ENCODE results near the gene AHNAK. TPM values are rescaled to one million over a fixed set of nuclear protein-coding genes. Genes with fewer than 3 reads are reported as not detected.

Gene AHNAK
- total and polyA plus RNA-seq, 2 of the 8 experiments (the other 6 are each of a cell fraction or from before 2014, with no cell fraction given), result 2.0 to 5.8 TPM

DNA sequence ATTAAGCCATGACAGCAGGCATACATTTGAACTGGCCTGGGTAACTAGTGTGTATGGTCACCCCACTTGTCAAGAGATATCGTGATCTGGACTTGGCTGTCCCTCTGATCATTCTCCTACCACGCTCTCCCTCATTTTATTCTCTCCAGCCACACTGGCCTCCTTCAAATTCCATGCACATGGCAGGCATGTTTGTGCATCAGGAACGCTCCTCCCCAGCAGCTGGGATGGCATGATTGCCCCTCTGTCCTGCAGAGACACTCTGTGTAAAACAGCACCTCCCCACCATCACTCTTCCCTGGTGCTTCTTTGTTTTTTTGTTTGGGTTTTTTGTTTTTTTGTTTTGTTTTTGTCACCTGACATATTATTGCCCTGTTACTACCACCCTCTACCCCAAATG is 159.2 kb downstream of the AHNAK start:
- H3K9me3 ChIP-seq (ENCODE audit: insufficient read depth in 2 of 2, low read depth in 1 of 2, low read length in 1 of 2), result no peaks in the 10 kb centered on the region
- FAIRE-seq, result no peak
- H3K56ac ChIP-seq (replicated peaks; ENCODE audit: insufficient read length, low read depth, low read length), result no peak overlapping the region
- no peak overlapping the region for H4K91ac ChIP-seq (replicated peaks; ENCODE audit: insufficient read length, low read length)
- no peak overlapping the region for H3K4me2 ChIP-seq (ENCODE audit: insufficient read depth in 1 of 2, low read depth in 2 of 2, low read length in 2 of 2)
- H2AFZ ChIP-seq (ENCODE audit: low read length), result no peak overlapping the region
- H3K79me2 ChIP-seq (ENCODE audit: control insufficient read depth in 1 of 2, insufficient read depth in 2 of 2, low read length in 2 of 2), result no peaks in the 10 kb centered on the region
- no peak overlapping the region for H2BK5ac ChIP-seq (ENCODE audit: low read depth, low read length)
- no peaks in the 10 kb centered on the region for H3K27me3 ChIP-seq (replicated peaks in 1 of 4; ENCODE audit: control insufficient read depth in 3 of 4, extremely low read depth in 1 of 4, insufficient read depth in 3 of 4, low read length in 3 of 4)
- DNase-seq (ENCODE audit: low read depth in 1 of 2, low spot score in 2 of 2), result no peak
- no peak overlapping the region for H3K14ac ChIP-seq (ENCODE audit: insufficient read length)
- no peak overlapping the region for H2BK12ac ChIP-seq (ENCODE audit: low read depth, low read length)
- H4K5ac ChIP-seq (ENCODE audit: insufficient read length, low read depth, low read length), result no peak overlapping the region
- H2AK5ac ChIP-seq (ENCODE audit: low read depth, low read length), result no peak overlapping the region
- H2BK120ac ChIP-seq (replicated peaks; ENCODE audit: low read depth, low read length), result no peak overlapping the region
- H3K4ac ChIP-seq (replicated peaks; ENCODE audit: insufficient read length, low read depth, low read length), result no peak overlapping the region
- no peak overlapping the region for H3K9ac ChIP-seq (replicated peaks in 1 of 4; ENCODE audit: extremely low read depth in 1 of 4, low read depth in 3 of 4, low read length in 3 of 4)
- H3K27ac ChIP-seq (ENCODE audit: low read depth, low read length), result no peak overlapping the region
- H3K4me3 ChIP-seq (ENCODE audit: extremely low read depth in 1 of 4, insufficient read depth in 2 of 4, low read depth in 3 of 4, low read length in 4 of 4), result no peak overlapping the region
- CTCF ChIA-PET (ENCODE audit: partially characterized antibody), result interaction anchor here (0.6 to 1.3 kb wide), 5 partner anchors 15 to 650 kb away, joined by 3 to 5 read pairs (median 3); no protein-coding TSS in a partner anchor
- no peak overlapping the region for H2BK15ac ChIP-seq (ENCODE audit: low read length)
- H2BK20ac ChIP-seq (ENCODE audit: low read length), result no peak overlapping the region
- H3K23me2 ChIP-seq (ENCODE audit: low read depth, low read length), result no peaks in the 10 kb centered on the region
- POLR2A ChIA-PET (ENCODE audit: partially characterized antibody), result no interaction called here
- WGBS, 2 experiments (ENCODE audit: extremely low coverage in 1 of 2, insufficient coverage in 1 of 2, insufficient read length in 1 of 2, insufficient replicate concordance in 2 of 2, low coverage in 1 of 2, low lambda C conversion rate in 2 of 2, missing lambda C conversion rate in 1 of 2), result 90% methylated on average over 3 of the region's 3 CpGs; no CpG with 5 or more reads in 1 of the 2 experiments
- no peaks in the 10 kb centered on the region for H4K20me1 ChIP-seq (replicated peaks in 1 of 2; ENCODE audit: control insufficient read depth in 1 of 2, insufficient read depth in 2 of 2, low read length in 2 of 2)
- H3K18ac ChIP-seq (ENCODE audit: extremely low read depth, low read length), result no peak overlapping the region
- H3K36me3 ChIP-seq (ENCODE audit: control insufficient read depth in 2 of 4, insufficient read depth in 4 of 4, low read length in 3 of 4), result no peaks in the 10 kb centered on the region
- H3K4me1 ChIP-seq (replicated peaks in 1 of 4; ENCODE audit: control insufficient read depth in 3 of 4, insufficient read depth in 4 of 4, low read length in 3 of 4), result no peaks in the 10 kb centered on the region
- H4K8ac ChIP-seq (ENCODE audit: extremely low read depth, insufficient read depth, low read length), result no peak overlapping the region
- H3K79me1 ChIP-seq (ENCODE audit: low read depth, low read length), result no peaks in the 10 kb centered on the region
- H3K23ac ChIP-seq (ENCODE audit: insufficient read length), result no peak overlapping the region
- TF ChIP-seq TCF12 (IDR thresholded peaks at IDR 0.05; ENCODE audit: low read depth, low read length) (no peak), TBP (IDR thresholded peaks at IDR 0.05; ENCODE audit: low read depth, low read length) (no peak), MAFK (IDR thresholded peaks at IDR 0.05; ENCODE audit: low read depth, low read length) (no peak), POLR2A (IDR thresholded peaks at IDR 0.05; ENCODE audit: control extremely low read depth in 1 of 2, low read depth in 2 of 2, low read length in 2 of 2) (no peak), JUN (IDR thresholded peaks at IDR 0.05; ENCODE audit: low read depth, low read length) (no peak), RAD21 (IDR thresholded peaks at IDR 0.05 in 1 of 2, conservative IDR thresholded peaks at IDR 0.05 in 1 of 2; ENCODE audit: low read depth in 2 of 2, low read length in 2 of 2) (no peak), FOSL1 (IDR thresholded peaks at IDR 0.05; ENCODE audit: insufficient read depth, low read depth, low read length) (no peak), BACH1 (IDR thresholded peaks at IDR 0.05; ENCODE audit: low read length) (no peak), SIN3A (conservative IDR thresholded peaks at IDR 0.05 in 1 of 2, IDR thresholded peaks at IDR 0.05 in 1 of 2; ENCODE audit: low read depth in 1 of 2, low read length in 2 of 2) (no peak), CHD1 (IDR thresholded peaks at IDR 0.05; ENCODE audit: low read depth, low read length) (no peak), CTCF (IDR thresholded peaks at IDR 0.05; ENCODE audit: control extremely low read depth in 1 of 3, insufficient read depth in 1 of 3, low read depth in 1 of 3, low read length in 3 of 3) (no peak), YY1 (IDR thresholded peaks at IDR 0.05; ENCODE audit: low read depth, low read length) (no peak), ZNF274 (IDR thresholded peaks at IDR 0.05; ENCODE audit: borderline replicate concordance, extremely low read depth, low read length) (no peak)
